Endothelial cell (in vitro differentiated cells): Measurements from ENCODE around the gene THSD4. TPM values are rescaled to one million over a fixed set of nuclear protein-coding genes. Genes with fewer than 3 reads are reported as not detected.

ENCODE experiments used
- DNase-seq: peaks from one replicate; pipeline ENCODE4 v3.0.0; 2021; ENCODE audit warnings: low spot score
- H3K27ac Mint-ChIP-seq: one replicate; pipeline ENCODE4 v1.8.0; 2021; ENCODE audit warnings: mixed read lengths, inconsistent platforms; ENCODE audit not compliant: unreplicated experiment
- H3K27me3 Mint-ChIP-seq: one replicate; pipeline ENCODE4 v1.8.0; 2021; ENCODE audit warnings: mild to moderate bottlenecking, moderate library complexity, mixed read lengths, inconsistent platforms; ENCODE audit not compliant: unreplicated experiment
- H3K36me3 Mint-ChIP-seq: one replicate; pipeline ENCODE4 v1.8.0; 2021; ENCODE audit warnings: mild to moderate bottlenecking, low read depth, mixed read lengths, inconsistent platforms; ENCODE audit not compliant: unreplicated experiment
- H3K4me1 Mint-ChIP-seq: one replicate; pipeline ENCODE4 v1.8.0; 2021; ENCODE audit warnings: mild to moderate bottlenecking, mixed read lengths, inconsistent platforms; ENCODE audit not compliant: unreplicated experiment
- H3K4me3 Mint-ChIP-seq: one replicate; pipeline ENCODE4 v1.8.0; 2021; ENCODE audit warnings: mild to moderate bottlenecking, mixed read lengths, inconsistent platforms; ENCODE audit not compliant: unreplicated experiment
- H3K9me3 Mint-ChIP-seq: one replicate; pipeline ENCODE4 v1.8.0; 2021; ENCODE audit warnings: mixed read lengths, inconsistent platforms; ENCODE audit not compliant: unreplicated experiment
- CTCF ChIP-seq: fragments of 200-600 bp; sonication (generic); IDR thresholded peaks from one replicate; pipeline ENCODE4 v1.5.0; 2021; ENCODE audit warnings: antibody characterized with exemption; ENCODE audit not compliant: unreplicated experiment
- total RNA-seq: library from RNA; stranded (reverse); fragmentation: NEBNext Ultra II Directional; extraction: Animal tissue kit (Norgen Biotek cat#: 25700); gene quantifications from one replicate; pipeline ENCODE4 v1.2.1, GENCODE V29; 2021; ENCODE audit not compliant: unreplicated experiment

The THSD4 gene
- total RNA-seq, 1 donor from 2014 or later: 0.92 TPM

- no peak for DNase-seq
- Mint-ChIP-seq H3K9me3 (no peaks in the 10 kb centered on the region), H3K36me3 (no peaks in the 10 kb centered on the region), H3K27ac (no peak overlapping the region), H3K4me3 (no peak overlapping the region), H3K27me3 (no peaks in the 10 kb centered on the region), H3K4me1 (peaks cover 3% of the 10 kb centered on the region)
- no peak for TF ChIP-seq CTCF
These were observed 541.9 kb downstream of the THSD4 start for GRCh38 chr15:71657141-71657540.

GRCh38 chr15:71658036-71658435, 542.8 kb downstream of the THSD4 start:
- TF ChIP-seq CTCF: no peak
- Mint-ChIP-seq H3K27ac (no peak overlapping the region), H3K36me3 (no peaks in the 10 kb centered on the region)

DNA sequence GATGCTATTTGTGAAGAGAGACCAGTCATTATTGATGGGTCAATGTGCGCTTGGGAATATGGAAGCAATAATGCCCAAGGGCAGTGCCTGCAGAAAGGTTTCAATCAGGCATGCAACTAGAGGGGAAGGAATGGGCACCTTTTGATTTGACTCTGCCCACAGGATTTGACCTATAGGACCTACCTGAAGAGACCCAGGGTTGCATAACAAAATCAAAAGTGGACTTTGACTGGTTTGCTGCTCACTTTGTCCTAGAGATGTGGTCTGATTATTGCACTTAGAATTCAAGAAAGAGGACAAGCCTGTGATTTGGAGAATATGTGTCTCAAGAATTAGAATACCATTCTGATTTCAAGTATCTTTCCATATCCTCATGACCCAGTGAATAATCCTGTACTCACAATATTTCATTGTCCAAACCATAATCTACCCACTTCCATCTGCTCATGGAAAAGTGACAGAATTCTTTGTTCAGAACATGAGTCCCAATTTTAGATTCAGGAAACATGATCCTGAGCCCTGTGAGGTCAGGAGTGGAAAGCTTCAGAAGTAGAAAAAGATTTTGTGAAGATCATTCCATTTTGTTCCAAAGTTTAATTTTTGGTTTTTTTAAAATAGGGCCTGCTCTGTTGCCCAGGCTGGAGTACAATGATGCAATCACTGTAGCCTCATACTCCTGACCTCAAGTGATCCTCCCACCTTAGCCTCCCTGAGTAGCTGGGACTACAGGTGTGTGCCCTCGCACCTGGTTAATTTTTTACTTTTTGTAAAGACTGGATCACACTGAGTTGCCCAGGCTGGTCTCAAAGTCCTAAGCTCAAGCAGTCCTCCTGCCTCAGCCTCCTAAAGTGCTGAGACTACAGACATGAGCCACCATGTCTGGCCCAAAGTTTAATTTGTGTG, 543.8 kb downstream of the THSD4 start:
- DNase-seq: no peak
- no peak overlapping the region for H3K27ac Mint-ChIP-seq
- H3K9me3 Mint-ChIP-seq: no peaks in the 10 kb centered on the region

More at GRCh38 chr15:71658036-71658435, 542.8 kb downstream of the THSD4 start:
- Mint-ChIP-seq H3K4me3 (no peak overlapping the region), H3K27me3 (no peaks in the 10 kb centered on the region), H3K4me1 (peaks cover 9% of the 10 kb centered on the region), H3K9me3 (no peaks in the 10 kb centered on the region)
- no peak for DNase-seq

GRCh38 chr15:71659730-71660067, 544.4 kb downstream of the THSD4 start:
- no peak for DNase-seq
- H3K27ac Mint-ChIP-seq: no peak overlapping the region
- no peaks in the 10 kb centered on the region for H3K27me3 Mint-ChIP-seq
- H3K4me3 Mint-ChIP-seq: no peak overlapping the region
- no peaks in the 10 kb centered on the region for H3K36me3 Mint-ChIP-seq
- H3K4me1 Mint-ChIP-seq: peaks cover 9% of the 10 kb centered on the region
- no peak for TF ChIP-seq CTCF
- H3K9me3 Mint-ChIP-seq: no peaks in the 10 kb centered on the region

More for the DNA sequence above, 543.8 kb downstream of the THSD4 start:
- no peak for TF ChIP-seq CTCF
- no peak overlapping the region for H3K4me3 Mint-ChIP-seq
- H3K27me3 Mint-ChIP-seq: no peaks in the 10 kb centered on the region
- H3K36me3 Mint-ChIP-seq: no peaks in the 10 kb centered on the region
- H3K4me1 Mint-ChIP-seq: peaks cover 9% of the 10 kb centered on the region

GRCh38 chr15:71660501-71660900, 545.2 kb downstream of the THSD4 start:
- no peaks in the 10 kb centered on the region for H3K27me3 Mint-ChIP-seq
- H3K27ac Mint-ChIP-seq: no peak overlapping the region
- H3K4me3 Mint-ChIP-seq: no peak overlapping the region
- H3K4me1 Mint-ChIP-seq: peaks cover 9% of the 10 kb centered on the region
- H3K36me3 Mint-ChIP-seq: no peaks in the 10 kb centered on the region
- TF ChIP-seq CTCF: no peak
- no peak for DNase-seq
- H3K9me3 Mint-ChIP-seq: no peaks in the 10 kb centered on the region
